ENCODE data around the gene GRIN2A. TPM values are rescaled to one million over a fixed set of nuclear protein-coding genes. Genes with fewer than 3 reads are reported as not detected.

Gene GRIN2A
- total and polyA plus RNA-seq, 2 donors (not counting 3 experiments of a cell fraction or from before 2014, with no cell fraction given): not detected

GRCh38 chr16:9943121-9943520, 239.1 kb downstream of the GRIN2A start:
- Histone ChIP-seq H3K4me1 (ENCODE audit: control insufficient read depth, extremely low read depth, insufficient read depth, low read length) (no peaks in the 10 kb centered on the region), H3K79me2 (ENCODE audit: control insufficient read depth, insufficient read depth, low read length) (no peaks in the 10 kb centered on the region), H4K20me1 (replicated peaks; ENCODE audit: control insufficient read depth, extremely low read depth, insufficient read depth, low read length) (no peaks in the 10 kb centered on the region), H3K27me3 (ENCODE audit: control insufficient read depth in 2 of 2, insufficient read depth in 2 of 2, low read length in 2 of 2) (no peaks in the 10 kb centered on the region), H3K9me1 (replicated peaks; ENCODE audit: control insufficient read depth, extremely low read depth, insufficient read depth, low read length) (no peaks in the 10 kb centered on the region), H3K36me3 (ENCODE audit: control insufficient read depth in 2 of 2, extremely low read depth in 1 of 2, insufficient read depth in 2 of 2, low read length in 2 of 2) (no peaks in the 10 kb centered on the region), H3K9me3 (replicated peaks; ENCODE audit: control insufficient read depth, insufficient read depth, low read length) (peaks cover 3% of the 10 kb centered on the region), H3K4me3 (replicated peaks in 1 of 3; ENCODE audit: insufficient read depth in 1 of 3, low read depth in 1 of 3, low read length in 3 of 3) (no peak overlapping the region), H3K27ac (ENCODE audit: insufficient read depth, low read depth, low read length) (no peak overlapping the region), H2AFZ (ENCODE audit: low read depth, low read length) (no peak overlapping the region), H3K4me2 (ENCODE audit: insufficient read depth, low read length) (no peak overlapping the region), H3K9ac (replicated peaks; ENCODE audit: extremely low read depth, insufficient read depth, low read length) (no peak overlapping the region)
- no peak for TF ChIP-seq JUN (IDR thresholded peaks at IDR 0.05; ENCODE audit: borderline replicate concordance, insufficient read depth, insufficient read length, low read depth)
- TF ChIP-seq MAX (IDR thresholded peaks at IDR 0.05; ENCODE audit: insufficient read depth, insufficient read length): no peak
- TF ChIP-seq FOS (IDR thresholded peaks at IDR 0.05; ENCODE audit: borderline replicate concordance, insufficient read depth, low read length): no peak
- TF ChIP-seq POLR2A (IDR thresholded peaks at IDR 0.05; ENCODE audit: low read depth, low read length): no peak
- no peak for TF ChIP-seq GATA2 (IDR thresholded peaks at IDR 0.05; ENCODE audit: insufficient read depth, insufficient read length, low read depth, low read length)
- TF ChIP-seq POLR2AphosphoS5 (IDR thresholded peaks at IDR 0.05; ENCODE audit: insufficient read depth, low read depth, low read length): no peak
- no peak for TF ChIP-seq MYC (IDR thresholded peaks at IDR 0.05; ENCODE audit: low read depth, low read length)
- TF ChIP-seq EZH2 (IDR thresholded peaks at IDR 0.05; ENCODE audit: borderline replicate concordance, low read depth, low read length, severe bottlenecking): no peak
- no peak for TF ChIP-seq CTCF (IDR thresholded peaks at IDR 0.05; ENCODE audit: extremely low read depth in 1 of 2, insufficient read depth in 1 of 2, low read depth in 1 of 2, low read length in 2 of 2)
- ChIA-PET POLR2A (no interaction called here), CTCF (no interaction called here)
- no TSS peak for BruUV-seq (replicated peaks)
- DNase-seq (ENCODE audit: low read depth, low spot score): no peak
- FAIRE-seq: no peak
- intact Hi-C loops (cut with micrococcal nuclease) (no loop called here), dilution Hi-C loops (cut with MboI; ENCODE audit: extremely low pct_ligation_motif_present, low sequenced_read_pairs) (no loop called here)
